ENCODE data around the gene RGS6. TPM values are rescaled to one million over a fixed set of nuclear protein-coding genes. Genes with fewer than 3 reads are reported as not detected.

RGS6 gene
- total RNA-seq, 1 donor from 2014 or later: 2.0 TPM

- Mint-ChIP-seq H3K27me3 (ENCODE audit: low read depth) (peaks cover 45% of the 10 kb centered on the region), H3K36me3 (no peaks in the 10 kb centered on the region), H3K4me1 (no peaks in the 10 kb centered on the region), H3K4me3 (no peak overlapping the region), H3K9me3 (no peaks in the 10 kb centered on the region), H3K27ac (no peak overlapping the region)
- no peak for DNase-seq (ENCODE audit: low spot score in 2 of 2, unreplicated experiment in 2 of 2)
- no peak for TF ChIP-seq CTCF (IDR thresholded peaks at IDR 0.05; ENCODE audit: unreplicated experiment)
Observed at GRCh38 chr14:72510566-72510965, 578.3 kb downstream of the RGS6 start.

- Mint-ChIP-seq H3K9me3 (no peaks in the 10 kb centered on the region), H3K36me3 (no peaks in the 10 kb centered on the region), H3K4me1 (peaks cover 4% of the 10 kb centered on the region), H3K4me3 (no peak overlapping the region), H3K27me3 (ENCODE audit: low read depth) (peaks cover 45% of the 10 kb centered on the region), H3K27ac (no peak overlapping the region)
- no peak for TF ChIP-seq CTCF (IDR thresholded peaks at IDR 0.05; ENCODE audit: unreplicated experiment)
- DNase-seq (ENCODE audit: low spot score in 2 of 2, unreplicated experiment in 2 of 2): no peak
Observed at GRCh38 chr14:72512281-72512680, 580.1 kb downstream of the RGS6 start.

GRCh38 chr14:72512925-72513324, 580.7 kb downstream of the RGS6 start:
- no peak overlapping the region for H3K4me3 Mint-ChIP-seq
- no peaks in the 10 kb centered on the region for H3K36me3 Mint-ChIP-seq
- H3K27me3 Mint-ChIP-seq (ENCODE audit: low read depth): peaks cover 45% of the 10 kb centered on the region
- peaks cover 4% of the 10 kb centered on the region for H3K4me1 Mint-ChIP-seq
- TF ChIP-seq CTCF (IDR thresholded peaks at IDR 0.05; ENCODE audit: unreplicated experiment): no peak
- H3K27ac Mint-ChIP-seq: no peak overlapping the region
- no peaks in the 10 kb centered on the region for H3K9me3 Mint-ChIP-seq
- DNase-seq (ENCODE audit: low spot score in 2 of 2, unreplicated experiment in 2 of 2): no peak

- H3K9me3 Mint-ChIP-seq: no peaks in the 10 kb centered on the region
- H3K4me3 Mint-ChIP-seq: no peak overlapping the region
- H3K4me1 Mint-ChIP-seq: peaks cover 4% of the 10 kb centered on the region
- TF ChIP-seq CTCF (IDR thresholded peaks at IDR 0.05; ENCODE audit: unreplicated experiment): no peak
- DNase-seq (ENCODE audit: low spot score in 2 of 2, unreplicated experiment in 2 of 2): no peak
- peaks cover 45% of the 10 kb centered on the region for H3K27me3 Mint-ChIP-seq (ENCODE audit: low read depth)
- no peak overlapping the region for H3K27ac Mint-ChIP-seq
- no peaks in the 10 kb centered on the region for H3K36me3 Mint-ChIP-seq
Observed at GRCh38 chr14:72513346-72513745, 581.1 kb downstream of the RGS6 start.

- Mint-ChIP-seq H3K36me3 (no peaks in the 10 kb centered on the region), H3K27me3 (ENCODE audit: low read depth) (peaks cover 43% of the 10 kb centered on the region)
Observed at GRCh38 chr14:72513965-72514659, 581.9 kb downstream of the RGS6 start.

More at GRCh38 chr14:72513965-72514659, 581.9 kb downstream of the RGS6 start:
- Mint-ChIP-seq H3K27ac (no peak overlapping the region), H3K4me1 (peaks cover 4% of the 10 kb centered on the region), H3K4me3 (no peak overlapping the region), H3K9me3 (no peaks in the 10 kb centered on the region)
- no peak for DNase-seq (ENCODE audit: low spot score in 2 of 2, unreplicated experiment in 2 of 2)
- peak; percentile 58 for TF ChIP-seq CTCF (IDR thresholded peaks at IDR 0.05; ENCODE audit: unreplicated experiment)
